GM04503 (cell line): Measurements from ENCODE around the gene LUC7L2.
"Not testable (repeated sequence)": the region's sequence is repeated elsewhere in the genome, so short reads cannot be mapped to it uniquely, and the experiment has no call there.

ENCODE experiments used
- DNase-seq: peaks from one replicate; pipeline ENCODE4 v3.0.0-alpha.2; 2012; ENCODE audit warnings: low read depth

LUC7L2 gene, protein sequence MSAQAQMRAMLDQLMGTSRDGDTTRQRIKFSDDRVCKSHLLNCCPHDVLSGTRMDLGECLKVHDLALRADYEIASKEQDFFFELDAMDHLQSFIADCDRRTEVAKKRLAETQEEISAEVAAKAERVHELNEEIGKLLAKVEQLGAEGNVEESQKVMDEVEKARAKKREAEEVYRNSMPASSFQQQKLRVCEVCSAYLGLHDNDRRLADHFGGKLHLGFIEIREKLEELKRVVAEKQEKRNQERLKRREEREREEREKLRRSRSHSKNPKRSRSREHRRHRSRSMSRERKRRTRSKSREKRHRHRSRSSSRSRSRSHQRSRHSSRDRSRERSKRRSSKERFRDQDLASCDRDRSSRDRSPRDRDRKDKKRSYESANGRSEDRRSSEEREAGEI

DNA sequence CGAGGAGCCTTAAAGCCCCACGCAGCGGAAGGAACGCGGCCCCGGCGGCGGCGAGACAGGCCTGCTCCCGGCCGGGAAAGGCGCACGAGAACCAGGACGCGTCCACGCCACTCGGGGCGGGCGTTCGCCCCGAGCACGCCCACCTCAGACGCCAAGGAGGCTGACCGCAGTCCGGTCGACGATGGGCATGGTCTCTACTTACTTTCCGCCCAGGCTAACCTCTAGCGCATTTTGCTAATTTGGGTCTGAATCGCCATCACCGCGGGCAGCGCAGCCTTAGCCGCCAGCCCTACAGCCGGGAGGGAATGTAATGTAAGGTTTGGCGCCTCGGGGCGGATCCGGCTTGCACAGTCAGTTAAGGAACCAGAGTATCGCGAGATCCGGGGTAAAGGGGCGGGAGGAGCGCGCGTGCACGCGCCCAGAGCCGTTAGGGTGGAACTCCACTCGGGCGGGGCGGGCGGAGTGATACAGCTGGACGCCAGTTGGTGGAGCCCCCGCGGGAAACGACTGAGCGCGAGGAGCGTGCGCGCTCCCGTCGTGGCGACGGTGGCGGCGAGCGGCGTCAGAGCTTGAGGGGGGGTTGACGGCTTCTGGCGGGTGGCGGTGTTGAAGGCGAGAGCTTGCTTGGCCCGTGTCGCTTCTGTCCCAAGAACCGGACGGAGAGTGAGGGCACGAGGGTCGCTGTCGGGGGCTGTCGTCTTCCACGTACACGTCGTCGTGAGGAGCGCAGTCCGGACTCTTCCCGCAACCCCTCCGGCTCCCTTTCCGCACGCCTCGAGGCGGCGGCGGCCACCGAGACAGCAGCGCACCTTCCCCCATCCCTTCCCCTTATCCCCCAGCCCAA, at the start of gene LUC7L2:
Gene LUC7L2 (plus strand): TSS at position 529 of the 844 bp plus-strand sequence. CDS start 368 bp downstream, outside the sequence.
- DNase-seq: peak; percentile 88

DNA sequence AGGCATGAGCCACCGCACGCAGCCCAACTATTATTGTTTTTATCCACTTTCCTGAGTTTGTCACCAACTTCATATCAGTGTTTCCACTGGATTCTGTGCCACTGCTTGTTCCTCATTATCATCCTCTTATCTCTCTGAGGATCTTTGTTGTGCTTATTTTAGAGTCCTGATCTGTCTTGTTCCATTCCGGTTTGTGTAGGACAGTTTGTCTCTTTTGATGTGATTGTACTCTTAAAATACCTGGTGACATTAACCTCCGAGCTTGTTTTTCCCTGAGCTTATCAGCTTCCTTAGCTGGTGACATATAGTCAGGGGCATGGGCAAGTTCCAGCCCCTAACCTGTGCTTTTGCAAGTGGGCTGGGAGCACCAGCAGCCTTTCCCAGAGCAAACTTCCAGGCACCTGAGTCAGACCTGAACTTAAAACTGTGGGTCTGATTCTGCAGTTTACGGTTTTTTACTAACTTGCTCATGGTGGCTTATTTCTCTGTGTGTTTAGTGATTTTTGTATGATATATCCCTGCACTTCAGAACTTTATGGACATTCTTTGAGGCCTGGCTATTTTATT, 41.7 kb upstream of the LUC7L2 start:
- DNase-seq: no peak

DNA sequence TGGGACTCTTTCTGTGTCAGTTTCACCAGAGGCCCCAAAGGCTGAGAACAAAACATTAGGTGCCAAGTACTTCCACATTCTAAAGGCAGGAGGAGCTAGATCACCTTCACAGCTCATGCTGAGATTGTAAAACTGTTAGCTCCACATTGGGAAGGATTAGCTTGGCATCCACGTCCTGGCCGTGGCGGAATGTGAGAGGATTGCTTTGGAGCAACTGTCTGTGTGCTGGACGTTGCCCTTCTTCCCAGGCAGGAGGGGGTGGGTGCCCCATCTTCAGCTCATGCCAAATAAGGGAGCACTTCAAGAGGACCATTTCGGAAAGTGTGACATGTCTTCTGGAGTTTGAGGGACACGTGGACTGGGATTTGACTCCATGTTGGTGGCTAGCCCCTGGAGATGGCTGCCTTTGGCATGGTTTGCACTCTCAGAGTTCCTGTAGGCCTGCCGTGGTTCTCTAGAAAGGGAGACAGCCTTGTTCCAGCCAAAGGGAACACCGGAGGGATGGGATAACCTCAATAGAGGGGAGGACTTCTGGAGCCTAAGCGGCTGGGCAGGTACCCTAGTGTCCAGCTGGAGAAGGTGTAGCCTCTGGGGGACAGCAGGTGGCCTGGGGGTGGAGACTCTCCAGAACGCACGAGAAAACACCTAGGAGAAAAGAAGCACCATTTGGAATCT, 38.5 kb upstream of the LUC7L2 start:
- DNase-seq: peak; percentile 11

DNA sequence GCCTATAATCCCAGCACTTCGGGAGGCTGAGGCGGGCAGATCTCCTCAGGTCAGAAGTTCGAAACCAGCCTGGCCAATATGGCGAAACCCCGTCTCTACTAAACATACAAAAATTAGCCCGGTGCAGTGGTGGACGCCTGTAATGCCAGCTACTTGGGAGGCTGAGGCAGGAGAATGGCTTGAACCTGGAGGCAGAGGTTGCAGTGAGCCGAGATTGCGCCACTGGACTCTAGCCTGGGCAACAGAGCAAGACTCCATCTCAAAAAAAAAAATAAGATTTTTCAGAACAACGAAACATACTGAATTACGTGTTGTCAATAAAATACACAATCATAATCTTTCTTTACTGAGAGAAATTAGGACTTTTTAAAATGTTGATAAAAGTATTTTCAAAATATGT, 35.0 kb upstream of the LUC7L2 start:
- DNase-seq: not testable (repeated sequence)

DNA sequence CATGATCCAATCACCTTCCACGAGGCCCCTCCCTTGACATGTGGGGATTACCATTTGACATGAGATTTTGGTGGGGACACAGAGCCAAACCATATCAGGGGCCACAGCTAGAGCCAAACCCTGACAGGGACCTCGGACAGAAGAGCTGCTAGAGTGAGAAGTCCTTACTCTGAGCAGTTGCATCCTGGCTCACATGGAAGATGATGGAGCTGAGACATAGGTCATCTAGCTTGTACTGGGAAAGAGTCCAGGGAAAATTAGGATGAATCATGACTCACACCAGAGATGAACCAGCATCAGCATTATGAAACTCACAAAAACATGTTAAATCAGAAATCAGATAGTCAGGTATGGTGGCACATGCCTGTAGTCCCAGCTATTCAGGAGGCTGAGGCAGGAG, 31.3 kb upstream of the LUC7L2 start:
- peak; percentile 73 for DNase-seq

DNA sequence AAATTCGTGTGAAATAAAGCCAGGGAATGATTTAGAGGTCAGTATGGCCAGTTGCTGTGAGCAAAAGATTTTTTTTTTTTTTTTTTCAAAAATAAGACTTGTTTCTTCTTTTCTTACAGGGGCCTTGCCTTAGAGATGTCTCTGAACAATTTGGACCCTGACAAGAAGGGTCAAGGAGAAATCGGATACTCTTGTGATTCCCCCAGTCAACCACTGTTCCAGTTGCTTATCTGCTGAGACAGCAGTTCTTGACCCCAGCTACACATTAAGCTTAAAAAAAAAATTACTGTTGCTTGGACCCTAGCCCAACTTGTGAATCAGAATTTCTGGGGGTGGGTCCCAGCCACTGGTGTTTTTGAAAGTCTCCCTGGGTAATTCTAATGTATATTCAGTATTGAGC, 30.6 kb upstream of the LUC7L2 start:
- DNase-seq: no peak

DNA sequence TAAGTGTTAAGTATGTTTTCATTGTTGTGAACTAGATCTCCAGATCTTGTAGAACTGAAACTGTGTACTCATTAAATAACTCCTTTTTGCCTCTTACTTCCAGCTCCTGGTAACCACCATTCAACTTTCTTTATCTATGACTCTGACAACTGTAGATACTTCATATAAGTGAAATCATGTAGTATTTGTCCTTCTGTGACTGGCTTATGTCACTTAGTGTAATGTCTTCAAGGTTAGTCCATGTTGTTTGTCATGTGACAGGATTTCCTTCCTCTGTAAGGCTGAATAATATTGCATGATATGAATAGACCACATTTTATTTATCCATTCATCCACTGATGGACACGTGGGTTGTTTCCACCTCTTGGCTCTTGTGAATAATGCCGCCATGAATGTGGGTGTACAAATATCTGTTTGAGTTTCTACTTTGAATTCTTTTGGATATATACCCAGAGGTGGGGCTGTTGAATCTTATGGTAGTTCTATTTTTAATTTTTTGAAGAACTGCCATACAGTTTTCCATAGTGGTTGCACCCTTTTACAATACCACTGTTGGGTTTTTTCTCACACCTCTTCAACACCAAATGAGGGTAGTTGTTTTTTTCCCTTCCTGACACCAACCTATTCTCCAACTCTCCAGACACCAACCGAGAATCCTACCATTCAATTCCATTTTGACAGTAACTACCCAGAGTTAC, 29.2 kb upstream of the LUC7L2 start:
- DNase-seq: no peak

DNA sequence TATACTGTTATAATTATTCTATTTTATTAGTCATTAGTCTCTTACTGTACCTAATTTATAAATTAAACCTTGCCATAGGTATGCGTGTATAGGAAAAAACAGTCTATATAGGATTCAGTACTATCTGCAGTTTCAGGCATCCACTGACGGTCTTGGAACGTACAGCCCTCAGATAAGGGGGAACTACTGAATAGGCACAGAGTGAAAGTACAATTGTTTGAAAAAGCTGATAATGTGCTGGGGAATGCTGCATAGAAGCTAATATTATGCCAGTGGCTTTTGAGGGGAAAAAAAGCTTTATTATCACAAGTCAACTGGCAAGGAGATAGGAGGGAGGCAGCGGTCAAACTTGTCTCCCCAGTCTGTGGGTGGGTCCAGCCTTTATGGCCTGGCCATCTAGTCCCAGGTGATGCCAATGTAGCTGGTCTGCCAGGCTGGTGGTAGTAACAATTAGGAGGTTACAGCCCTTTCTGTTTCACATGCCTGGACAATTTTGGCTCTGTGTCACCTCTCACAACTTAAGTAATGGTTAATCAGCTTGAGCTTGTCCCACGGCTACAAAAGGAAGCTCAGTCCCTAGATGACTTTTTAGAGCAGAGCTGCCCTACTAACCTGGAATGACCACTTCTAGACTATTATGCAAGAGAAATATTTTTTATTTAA, 26.9 kb upstream of the LUC7L2 start:
- DNase-seq: no peak

DNA sequence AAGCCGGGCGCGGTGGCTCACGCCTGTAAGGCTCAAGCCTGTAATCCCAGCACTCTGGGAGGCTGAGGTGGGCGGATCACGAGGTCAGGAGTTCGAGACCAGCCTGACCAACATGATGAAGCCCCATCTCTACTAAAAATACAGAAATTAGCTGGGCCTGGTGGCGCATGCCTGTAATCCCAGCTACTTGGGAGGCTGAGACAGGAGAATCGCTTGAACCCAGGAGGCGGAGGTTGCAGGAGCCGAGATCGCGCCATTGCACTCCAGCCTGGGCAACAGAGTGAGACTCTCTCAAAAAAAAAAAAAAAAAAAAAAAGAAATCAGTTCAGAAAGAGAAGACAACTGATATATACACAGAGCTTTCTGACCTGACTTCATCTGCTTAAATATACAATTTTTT, 26.3 kb upstream of the LUC7L2 start:
- DNase-seq: not testable (repeated sequence)

DNA sequence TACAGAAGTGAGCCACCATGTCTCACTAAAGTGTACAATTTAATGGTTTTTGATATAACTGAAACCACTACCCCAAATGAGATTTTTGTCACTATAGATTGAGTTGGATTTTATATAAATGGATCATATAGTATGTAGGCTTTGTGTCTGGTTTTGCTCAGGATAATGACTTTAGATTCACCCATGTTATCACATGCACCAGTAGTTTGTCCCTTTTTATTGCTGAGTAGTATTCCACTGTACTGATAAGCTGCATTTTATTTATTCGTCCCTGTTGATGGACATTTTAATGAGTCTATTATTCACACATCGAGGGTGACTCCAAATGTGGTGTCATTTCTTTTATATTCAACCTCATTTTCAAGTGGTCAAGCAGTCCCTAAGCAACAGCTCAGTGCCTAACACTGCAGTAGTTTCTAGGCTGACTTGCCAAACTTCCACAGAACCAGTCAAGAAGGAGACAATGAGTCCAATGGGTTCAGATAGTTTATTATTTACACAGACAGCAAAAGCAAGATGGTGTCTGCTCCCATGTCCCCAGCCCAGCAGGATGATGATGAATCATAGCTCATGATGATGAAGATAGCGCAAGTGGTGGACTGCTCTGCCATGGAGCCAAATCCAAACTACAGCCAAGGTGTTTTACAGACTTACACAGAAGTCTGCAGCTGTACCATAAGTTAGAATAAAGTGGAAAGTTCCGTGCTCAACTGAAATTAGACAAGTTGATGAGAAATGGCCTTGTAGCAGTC, 25.1 kb upstream of the LUC7L2 start:
- no peak for DNase-seq

DNA sequence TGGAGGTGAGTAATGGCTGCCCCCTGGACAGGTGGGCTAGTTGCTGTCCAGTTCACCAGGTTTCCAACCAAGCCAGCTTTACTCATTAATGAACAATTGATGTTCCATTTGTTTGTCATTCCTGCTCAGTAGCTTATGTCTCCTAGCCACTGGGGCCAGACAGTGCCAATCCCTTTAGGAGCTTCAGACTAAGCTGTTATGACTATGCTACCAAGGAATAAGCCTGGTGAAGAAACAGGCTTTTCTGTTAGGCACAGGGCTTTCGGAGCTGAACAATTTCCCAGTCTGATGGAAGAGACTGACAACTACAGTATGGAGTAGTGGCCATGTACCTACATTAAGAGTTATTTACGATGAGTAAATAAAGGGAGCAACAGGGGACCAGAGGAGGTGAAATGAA, 20.7 kb upstream of the LUC7L2 start:
- DNase-seq: no peak

DNA sequence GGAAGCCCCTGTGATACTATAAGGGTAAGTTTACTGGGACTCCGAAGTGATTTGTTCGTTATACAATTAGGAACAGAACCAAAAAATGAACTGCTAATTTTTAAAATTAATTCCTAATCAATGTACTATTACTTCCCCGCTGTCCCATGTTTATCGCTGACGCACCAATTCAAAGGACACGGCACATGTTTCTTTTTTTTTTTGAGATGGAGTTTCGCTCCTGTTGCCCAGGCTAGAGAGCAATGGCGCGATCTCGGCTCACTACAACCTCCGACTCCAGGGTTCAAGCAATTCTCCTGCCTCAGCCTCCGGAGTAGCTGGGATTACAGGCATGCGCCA, 20.0 kb upstream of the LUC7L2 start:
- no peak for DNase-seq

DNA sequence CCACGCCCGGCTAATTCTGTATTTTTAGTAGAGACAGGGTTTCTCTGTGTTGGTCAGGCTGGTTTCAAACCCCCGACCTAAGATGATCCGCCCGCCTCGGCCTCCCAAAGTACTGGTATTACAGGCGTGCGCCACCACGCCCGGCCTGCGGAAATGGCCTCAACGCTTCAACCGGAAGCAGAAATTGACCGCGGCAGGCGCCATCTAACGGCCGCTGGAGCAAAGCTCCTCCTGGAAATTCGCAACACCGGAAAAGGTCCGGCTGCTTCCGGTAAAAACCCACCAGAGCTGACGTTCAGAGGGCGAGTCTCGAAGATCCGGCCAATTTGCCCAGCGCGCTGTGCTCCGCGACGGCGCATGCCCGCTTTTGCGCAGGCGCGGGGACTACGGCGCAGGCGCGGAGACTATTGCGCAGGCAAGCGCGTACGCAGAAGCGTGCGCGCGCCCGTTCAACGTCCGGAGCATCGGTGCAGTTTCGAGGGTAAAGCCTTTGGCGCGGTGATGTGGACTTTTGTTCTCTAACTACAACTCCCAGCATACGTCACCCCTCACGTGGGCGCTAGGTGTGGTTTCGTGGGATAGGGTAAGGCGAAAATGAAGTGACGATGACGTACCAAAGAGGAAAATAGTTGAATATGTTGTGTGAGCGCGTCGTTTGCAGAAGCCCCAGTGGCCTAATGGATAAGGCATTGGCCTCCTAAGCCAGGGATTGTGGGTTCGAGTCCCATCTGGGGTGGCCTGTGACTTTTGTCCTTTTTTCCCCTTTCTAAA, 19.5 kb upstream of the LUC7L2 start:
- DNase-seq: peak; percentile 96

DNA sequence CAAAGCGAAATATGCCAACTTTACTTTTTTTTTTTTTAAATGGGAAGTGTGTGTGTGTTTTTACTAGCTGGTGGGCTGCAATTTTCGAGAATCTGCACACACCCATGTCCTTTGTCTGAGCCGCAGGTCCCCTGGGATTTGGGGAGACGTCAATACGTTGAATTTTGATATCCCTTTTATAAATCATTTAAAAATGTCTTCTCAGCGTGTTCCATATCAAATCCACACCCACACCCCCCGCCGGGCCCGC, 19.0 kb upstream of the LUC7L2 start:
- DNase-seq: no peak

DNA sequence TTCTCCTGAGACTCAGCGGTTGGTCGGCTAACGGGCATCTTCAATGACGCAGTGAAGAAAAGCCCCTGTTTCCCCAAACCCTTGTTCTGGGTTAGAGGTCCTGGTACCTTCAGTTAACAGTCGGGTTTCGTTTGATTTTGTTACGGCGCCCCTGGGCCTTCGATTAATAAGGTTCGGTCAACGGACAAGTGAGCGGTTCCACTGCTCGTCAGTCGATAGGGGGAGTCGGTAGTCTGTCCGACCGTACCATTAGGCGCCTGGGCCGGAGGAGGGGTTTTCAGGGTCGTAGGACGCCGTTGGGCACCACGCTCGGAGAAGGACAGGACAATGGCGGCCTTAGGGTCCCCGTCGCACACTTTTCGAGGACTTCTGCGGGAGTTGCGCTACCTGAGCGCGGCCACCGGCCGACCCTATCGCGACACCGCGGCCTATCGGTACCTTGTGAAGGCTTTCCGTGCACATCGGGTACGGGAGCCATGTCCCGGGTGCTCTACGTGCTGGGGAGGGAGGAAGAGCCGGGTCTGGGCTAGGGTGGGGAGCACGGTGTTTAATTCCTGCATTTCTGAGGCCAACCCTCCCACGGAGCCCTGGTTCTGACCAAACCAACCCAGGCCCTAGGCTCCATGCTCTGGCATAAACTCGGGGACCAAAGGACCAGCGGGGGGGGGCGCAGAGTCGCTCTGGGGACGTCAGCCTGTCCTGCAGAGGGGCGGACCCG, 18.5 kb upstream of the LUC7L2 start, which contains the start of gene FMC1:
Gene FMC1 (plus strand): TSS at position 280 of the 718 bp plus-strand sequence. CDS start 48 bp downstream, at position 328.
- peak; percentile 63 for DNase-seq

DNA sequence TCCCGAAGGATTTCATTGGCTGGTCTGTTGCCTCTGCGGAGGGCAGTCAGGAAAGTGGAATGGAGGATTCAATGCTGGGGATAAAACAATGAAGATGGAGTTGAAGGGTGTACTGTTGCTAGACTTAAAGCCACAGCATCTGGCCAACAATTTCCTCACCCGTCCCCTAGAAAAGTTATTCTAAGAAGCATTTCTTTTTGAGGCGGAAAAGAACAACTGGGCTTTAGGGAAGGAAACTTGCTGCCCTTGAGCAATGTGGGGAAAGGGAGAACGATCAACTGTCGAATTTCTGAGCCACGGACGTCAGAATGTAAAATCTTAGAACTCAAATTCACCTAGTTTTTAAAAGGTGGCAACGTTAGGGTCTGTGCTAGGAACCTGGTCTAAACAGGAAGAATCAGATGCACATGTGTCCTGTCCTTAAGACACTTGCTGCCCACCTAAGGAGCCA, 17.9 kb upstream of the LUC7L2 start:
- no peak for DNase-seq

DNA sequence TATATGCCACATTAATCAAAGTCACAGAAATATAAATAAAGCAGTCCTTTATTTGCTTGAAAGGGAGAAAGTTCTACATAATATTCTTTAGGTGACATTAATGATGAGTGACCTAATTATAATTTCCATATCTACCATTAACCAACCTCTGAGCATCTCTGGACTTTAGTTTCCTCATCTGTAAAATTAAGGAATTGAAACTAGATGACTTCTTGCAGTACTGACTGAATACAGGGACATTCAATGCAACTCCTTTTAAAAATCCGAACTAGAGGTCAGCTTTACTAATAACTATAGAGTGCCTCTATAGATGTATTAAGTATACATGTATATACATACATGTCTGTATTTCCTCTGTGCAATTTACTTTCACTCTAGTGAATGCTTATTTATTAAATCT, 14.7 kb upstream of the LUC7L2 start:
- DNase-seq: no peak

DNA sequence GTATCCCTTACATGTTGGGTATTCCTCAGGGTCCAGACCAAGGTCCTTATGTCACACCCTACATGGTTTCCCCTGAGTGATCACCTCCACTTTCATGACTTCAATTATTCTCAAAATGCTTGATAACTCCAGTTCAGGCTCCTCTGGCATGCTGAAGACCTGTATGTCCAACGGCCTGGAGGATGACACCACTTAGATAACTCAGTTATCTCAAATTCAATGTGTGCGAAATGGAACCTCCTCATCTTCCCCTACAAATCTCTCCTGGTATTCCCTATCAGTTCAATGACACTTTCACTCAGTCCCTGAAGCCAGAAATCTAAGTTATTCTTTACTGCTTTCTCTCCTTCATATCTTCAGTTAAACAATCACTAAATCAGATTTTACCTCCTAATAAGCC, 8.7 kb upstream of the LUC7L2 start:
- no peak for DNase-seq

DNA sequence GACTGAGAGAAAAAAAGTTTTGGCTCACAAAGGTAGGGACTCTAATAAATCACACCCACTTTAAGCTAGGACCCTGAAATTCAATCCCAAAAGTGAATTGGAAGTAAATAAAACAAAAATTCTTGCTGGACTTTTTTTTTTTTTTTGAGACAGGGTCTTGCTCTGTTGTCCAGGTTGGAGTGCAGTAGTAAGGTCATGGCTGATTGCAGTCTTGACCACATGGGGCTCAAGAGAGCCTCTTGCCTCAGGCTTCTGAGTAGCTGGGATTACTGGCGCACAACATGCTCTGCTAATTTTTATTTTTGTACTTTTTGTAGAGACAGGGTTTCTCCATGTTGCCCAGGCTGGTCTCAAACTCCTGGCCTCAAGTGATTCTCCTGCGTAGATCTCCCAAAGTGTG, 5.0 kb upstream of the LUC7L2 start:
- DNase-seq: no peak
